HG02938 (cell line): ENCODE data around the gene SPINT2.
A peak's percentile ranks its signal among the peaks of the same experiment; 100 is the strongest.

Source experiments
- ATAC-seq: cut with Tn5 transposase; IDR thresholded peaks from one replicate; pipeline ENCODE4 v1.9.1; 2021; ENCODE audit warnings: mild to moderate bottlenecking, moderate library complexity; ENCODE audit not compliant: unreplicated experiment

Gene SPINT2

DNA sequence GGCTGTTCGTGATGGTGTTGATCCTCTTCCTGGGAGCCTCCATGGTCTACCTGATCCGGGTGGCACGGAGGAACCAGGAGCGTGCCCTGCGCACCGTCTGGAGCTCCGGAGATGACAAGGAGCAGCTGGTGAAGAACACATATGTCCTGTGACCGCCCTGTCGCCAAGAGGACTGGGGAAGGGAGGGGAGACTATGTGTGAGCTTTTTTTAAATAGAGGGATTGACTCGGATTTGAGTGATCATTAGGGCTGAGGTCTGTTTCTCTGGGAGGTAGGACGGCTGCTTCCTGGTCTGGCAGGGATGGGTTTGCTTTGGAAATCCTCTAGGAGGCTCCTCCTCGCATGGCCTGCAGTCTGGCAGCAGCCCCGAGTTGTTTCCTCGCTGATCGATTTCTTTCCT lies 27.5 kb downstream of the SPINT2 start:
- no peak for ATAC-seq

DNA sequence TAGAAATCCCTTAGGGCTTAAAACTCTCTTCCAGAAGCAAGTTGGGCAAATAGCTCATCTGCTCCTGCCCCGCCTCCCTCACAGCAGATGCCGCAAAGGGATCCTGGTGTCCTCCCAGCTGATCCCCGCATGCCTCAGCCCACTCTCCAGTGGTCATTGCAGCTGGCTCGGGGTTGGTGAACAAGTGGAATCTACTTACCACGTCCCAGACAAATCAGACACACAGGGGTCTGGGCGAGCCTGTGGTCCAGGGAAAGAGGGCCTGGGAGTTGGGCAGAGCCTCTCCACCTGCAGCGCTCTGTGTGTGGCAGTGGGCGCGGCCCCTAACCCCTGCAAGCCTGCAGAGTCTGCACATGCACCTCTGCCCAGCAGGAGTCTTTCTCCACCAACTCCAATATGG lies 28.9 kb downstream of the SPINT2 start:
- ATAC-seq: no peak

DNA sequence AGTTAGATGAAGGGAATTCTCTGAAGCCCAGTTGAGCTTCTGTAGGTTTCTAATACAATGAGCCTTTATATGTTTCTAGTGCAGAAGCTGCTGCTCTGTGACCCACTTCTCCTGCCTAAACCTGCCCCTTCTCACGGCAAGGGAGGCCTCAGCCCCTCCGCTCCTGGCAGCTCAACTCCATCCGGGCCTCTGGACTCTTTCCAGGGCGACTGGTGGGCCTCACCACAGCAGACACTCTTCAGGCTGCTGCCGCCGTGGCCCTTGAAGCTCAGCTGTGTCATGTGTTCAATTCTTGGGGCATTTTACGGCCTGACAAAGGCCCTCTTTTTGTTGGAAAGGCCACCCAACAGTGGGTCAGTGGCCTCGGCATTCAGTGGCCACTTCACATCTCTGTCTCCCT lies 29.7 kb downstream of the SPINT2 start:
- ATAC-seq: no peak

DNA sequence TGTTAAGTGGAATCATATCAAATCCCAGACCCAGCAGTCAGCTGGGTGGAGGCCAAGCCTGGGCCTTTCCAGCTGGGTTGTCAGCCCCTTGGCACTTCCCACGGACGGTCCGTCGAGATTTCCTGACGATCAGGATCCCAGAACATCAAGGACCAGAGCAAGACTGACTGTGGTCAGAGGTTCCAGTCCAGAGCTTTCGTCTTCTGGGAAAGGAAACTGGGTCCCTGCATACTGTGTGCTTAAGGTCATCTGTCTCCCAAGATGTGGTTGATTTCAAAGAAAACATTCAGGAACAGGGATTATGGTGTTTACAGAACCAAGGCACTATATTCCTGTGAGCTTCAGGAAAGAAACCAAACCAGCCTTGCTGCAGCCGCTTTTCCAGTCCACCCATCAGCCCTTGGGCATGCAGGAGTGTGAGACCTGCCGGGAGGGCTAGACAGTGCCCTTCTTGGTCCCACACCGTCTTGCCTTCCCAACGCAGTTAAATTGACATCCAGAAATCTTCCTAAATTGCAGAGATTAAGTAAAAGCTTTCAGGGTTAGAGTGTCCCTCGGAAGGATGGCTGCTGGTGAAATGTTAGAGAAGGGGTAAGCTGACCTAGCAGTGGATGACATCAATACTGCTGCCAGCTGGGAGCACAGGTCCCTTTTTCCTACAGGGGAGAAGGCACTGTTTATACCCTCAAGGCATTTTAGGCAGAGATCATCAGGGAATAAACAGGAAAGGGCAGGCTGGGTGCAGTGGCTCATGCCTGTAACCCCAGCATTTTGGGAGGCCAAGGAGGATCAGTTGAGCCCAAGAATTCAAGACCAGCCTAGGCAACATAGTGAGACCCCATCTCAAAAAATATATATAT lies 34.7 kb downstream of the SPINT2 start:
- no peak for ATAC-seq

DNA sequence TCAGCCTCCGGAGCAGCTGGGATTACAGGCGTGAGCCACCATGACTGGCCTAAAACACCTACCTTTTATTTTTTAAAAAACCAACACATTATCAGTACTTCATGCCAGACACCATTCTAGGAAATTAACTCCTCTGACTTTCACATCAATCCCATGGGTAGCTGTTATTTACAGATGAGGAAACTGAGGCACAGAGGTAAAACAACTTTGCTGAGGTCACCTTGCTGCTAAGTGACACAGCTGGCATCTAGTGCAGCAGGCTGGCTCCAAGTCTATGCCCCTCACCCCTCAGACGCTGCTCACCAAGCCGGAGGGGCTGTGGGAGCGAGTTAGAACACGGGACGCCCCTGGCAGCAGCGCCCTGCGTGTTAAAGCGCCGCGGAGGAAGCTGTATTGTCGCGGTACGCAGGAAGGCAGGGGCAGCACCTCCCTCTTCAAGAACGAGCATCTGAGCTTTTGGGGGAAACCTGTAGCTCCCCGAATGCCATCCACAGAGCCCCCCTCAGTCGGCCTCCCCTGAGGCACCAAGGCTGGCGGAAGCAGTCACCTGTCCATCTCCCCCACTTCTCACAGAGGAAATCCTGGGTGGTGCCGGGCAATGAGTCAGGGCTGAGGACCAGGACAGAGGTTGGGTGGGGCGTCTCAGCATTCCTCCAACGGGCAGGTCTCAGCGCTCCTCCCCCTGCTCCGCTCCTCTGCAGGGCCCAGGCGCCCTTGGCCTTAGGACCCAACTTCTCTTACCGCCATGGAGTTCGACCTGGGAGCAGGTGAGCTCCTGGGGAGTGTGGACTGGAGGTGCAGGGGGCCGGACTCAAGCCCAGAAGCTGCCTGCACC lies 39.4 kb downstream of the SPINT2 start, which contains the start of gene C19orf33:
TSS of gene C19orf33 (plus strand) at position 735 of the 835 bp plus-strand sequence. CDS start at position 746, 11 bp downstream.
- ATAC-seq: no peak

GRCh38 chr19:38304352-38304865 lies 40.0 kb downstream of the SPINT2 start:
- ATAC-seq: no peak

DNA sequence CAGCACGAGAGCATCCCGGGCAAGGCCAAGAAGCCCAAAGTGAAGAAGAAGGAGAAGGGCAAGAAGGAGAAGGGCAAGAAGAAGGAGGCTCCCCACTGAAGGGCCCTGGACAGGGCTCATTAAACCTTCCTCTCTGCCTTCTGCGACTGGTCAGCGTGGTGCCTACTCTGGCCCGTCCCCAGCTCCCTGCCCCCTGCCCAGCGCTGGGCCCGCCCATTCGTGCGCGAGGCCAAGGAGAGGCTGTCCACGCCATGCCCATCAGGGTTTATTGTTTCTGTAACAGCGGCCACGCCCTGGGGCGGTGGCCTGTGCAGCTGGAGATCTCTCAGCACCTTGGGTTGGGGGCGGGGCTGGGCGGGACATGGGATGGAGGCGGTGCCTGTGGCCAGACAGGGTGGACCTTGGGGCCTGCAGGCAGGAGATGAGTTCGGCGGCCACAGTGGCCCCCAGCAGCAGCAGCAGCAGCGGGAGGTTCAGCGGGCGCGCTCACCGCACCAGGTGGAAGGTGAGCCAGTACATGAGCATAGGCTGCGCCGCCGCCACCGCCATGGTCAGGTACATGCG lies 40.6 kb downstream of the SPINT2 start:
- no peak for ATAC-seq

GRCh38 chr19:38306236-38306635 lies 41.9 kb downstream of the SPINT2 start:
- no peak for ATAC-seq

DNA sequence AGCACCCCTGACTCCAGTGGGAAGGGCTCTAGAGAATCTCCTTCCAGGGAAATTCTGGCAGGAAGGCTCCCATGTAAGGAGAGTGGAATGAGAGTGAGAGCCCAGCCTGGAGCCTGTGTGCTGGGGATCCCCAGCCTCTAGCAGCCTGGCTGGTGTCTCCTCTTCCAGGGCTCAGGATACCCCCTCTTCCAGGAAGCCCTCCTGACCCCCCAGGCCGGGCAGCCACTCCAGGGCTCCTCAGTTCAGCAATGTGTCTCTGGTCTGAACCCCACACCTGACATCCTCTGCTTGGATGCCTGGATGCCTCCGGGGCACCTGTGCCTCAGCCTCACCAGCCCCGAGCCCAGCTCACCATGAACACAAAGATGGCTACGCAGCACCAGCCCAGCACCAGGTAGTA lies 42.7 kb downstream of the SPINT2 start:
- ATAC-seq: no peak

DNA sequence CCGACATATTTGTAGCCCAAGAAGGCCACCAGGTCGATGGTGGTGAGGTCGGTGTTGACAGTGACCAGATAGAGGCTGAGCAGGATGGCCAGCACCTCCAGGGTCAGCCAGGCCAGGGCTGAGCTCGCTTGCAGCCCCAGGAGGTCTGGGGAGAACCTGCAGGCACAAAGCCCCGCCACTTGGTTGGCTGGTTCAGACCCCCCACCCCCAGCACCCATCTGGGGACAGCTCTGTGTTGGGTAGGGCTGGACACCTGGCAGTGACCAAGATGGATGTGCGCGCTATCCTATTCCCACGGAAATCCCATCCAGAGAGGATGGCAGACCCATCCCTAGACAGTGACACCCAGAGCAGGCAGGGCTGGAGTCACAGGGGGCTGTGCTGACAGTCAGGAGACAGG lies 43.2 kb downstream of the SPINT2 start:
- ATAC-seq: no peak

DNA sequence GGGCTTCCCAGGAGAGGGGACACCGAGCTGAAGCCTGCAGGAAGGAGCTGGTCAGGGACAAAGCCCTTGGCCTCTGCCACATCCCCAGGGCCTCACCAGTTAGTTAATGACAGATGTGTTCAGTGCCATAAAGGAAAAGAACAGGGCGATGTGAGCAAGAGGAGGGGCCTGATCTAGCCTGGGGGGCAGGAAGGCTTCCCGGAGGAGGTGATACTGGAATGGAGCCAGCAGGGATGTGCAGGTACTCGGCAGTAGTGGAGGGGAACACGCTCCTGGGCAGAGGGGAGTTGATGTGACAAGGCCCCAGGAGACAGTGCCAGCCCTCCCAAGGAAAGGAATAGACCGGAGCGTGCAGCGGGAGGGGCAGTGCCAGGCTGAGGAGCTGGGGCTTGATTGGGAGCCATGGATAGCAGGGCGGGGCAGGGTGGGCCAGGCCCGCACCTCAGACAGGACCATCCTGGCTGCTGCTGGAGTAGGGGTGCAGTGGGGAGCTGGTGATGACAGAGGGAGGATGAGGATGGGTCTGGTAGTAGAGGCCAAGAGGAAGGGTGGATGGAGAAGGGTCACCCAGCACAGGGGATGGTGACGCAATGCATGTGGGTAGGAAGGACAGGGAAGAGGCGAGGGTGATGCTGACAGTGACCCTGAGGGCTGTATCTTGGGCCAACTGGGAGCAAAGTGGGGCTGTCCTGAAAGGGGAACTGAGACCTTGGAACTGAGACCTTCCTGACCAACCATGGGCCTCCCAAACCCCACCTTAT lies 43.8 kb downstream of the SPINT2 start:
- ATAC-seq: no peak

GRCh38 chr19:38308926-38309614 lies 44.7 kb downstream of the SPINT2 start:
- no peak for ATAC-seq

DNA sequence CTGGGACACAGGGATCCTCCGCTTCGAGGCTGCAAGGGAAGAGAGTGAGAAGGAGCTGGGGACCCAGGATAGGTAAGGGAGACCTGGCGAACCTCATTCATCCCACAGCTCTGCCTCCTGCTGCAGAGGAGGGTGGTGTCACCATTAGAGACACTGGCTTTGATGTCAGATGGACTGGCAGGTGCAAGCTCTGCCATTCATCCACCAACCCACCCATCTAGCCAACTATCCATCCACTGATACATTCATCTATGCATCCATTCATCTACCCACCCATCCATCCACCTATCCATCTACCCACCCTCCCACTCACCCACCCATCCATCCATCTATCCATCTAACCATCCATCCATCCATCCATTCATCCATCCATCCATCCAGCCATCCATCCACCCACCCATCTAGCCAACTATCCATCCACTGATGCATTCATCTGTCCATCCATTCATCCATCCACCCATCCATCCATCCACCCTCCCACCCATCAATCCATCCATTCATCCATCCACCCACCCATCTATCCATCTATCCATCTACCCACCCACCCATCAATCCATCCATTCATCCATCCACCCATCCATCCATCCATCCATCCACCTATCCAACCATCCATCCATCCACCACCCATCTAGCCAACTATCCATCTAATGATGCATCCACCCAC lies 45.4 kb downstream of the SPINT2 start:
- ATAC-seq: no peak

DNA sequence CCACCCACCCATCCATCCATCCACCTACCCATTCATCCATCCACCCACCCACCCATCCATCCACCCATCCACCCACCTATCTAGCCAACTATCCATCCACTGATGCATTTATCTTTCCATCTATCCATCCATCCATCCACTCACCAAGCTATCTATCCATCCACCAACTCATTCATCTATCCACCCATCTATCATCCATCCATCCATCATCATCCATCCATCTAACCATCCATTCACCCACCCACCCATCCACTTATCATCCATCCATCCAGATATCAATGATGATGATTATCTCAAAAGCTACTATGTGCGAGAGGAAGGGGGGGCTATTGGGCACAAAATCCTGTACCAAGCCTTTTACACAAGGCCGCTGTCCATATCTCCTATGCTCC lies 45.9 kb downstream of the SPINT2 start:
- no peak for ATAC-seq

- ATAC-seq: no peak
Observed at GRCh38 chr19:38310986-38311385, 46.6 kb downstream of the SPINT2 start.

DNA sequence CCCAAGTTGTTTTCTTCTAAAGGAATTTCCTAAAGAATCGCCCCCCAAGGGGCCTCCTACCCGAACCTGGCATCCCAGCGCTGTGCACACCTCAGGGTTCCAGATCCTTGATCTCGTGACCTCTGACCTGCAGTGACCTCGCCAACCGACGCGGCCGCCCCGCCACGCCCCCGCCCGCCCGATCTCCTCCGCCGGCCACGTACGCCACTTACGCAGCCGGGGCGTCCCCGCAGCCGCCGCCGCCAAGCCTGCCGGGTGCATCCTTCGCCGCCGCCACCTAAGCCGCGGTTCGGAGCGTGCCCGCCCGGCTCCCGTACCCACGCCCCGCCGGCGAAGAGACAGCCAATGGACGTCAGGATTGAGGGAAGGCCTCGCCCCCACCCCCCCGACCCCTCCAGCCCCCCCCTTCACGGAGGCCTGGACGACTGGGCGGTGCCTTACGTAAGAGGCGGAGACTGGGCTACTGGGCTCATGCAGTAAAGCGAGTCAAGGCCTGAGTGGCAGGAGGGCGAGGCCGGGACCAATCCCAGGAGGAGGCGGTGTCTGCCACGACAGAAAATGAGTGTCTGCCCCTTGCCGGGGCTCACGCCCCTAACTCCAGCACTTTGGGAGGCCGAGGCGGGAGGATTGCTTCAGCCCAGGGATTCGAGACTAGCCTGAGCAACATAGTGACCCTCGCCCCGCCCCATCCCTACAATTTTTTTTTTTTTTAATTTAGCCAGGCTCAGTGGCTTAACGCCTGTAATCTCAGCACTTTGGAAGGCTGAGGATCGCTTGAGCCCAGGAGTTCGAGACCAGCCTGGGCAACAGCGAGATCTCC lies 51.5 kb downstream of the SPINT2 start, which contains the start of gene YIF1B:
TSS of gene YIF1B (minus strand) at position 291 of the 820 bp plus-strand sequence. CDS start at position 261, 30 bp downstream.
- peak; percentile 86 for ATAC-seq

DNA sequence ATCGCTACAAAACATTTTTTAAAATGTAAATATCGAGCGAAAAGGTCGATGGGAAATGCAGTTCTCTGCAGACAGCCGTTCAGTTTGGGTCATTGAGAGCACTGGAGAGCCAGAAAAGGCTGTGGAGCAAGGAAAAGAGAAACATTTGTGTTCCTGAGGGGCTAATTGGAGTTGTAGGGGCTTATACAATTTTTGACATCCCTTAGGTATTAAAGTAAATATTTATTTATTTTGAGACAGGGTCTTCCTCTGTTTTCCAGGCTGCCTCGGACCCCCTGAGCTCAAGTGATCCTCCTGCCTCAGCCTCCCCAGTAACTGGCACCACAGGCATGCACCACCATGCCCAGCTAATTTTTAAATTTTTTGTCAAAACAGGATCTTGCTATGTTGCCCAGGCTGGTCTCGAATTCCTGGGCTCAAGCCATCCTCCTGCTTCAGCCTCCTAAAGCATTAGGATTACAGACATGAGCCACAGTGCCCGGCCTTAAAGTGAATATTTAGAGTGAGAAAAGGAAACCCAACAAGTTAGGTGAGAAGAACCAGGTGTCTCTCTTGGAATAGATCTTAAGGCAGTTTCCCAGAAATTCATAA lies 52.2 kb downstream of the SPINT2 start:
- no peak for ATAC-seq

DNA sequence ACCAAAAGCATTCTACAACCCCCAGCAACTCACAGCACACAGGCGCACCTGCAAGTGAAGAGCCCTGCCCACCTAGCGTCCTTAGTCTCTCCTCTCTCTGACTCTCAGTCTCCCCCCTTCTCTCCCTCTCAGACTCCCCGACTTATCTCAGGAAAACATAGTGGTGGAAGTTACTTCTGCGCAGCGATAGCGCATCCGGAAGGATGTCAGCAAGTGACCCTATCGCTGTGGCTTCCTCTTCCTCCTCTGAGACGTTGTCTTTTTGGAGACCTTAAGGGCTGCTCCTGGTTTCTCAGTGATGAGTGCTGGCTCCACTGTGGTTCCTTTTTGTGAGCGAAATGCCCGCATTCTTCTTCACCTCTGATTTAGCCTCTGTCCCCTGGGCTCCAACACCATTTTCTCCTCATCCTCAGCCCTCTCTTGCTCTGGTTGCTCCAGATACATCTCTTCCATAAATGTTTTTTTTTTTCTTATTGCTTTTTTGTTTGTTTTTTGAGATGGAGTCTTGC lies 52.8 kb downstream of the SPINT2 start:
- ATAC-seq: no peak
